ENCODE results near the gene GADL1.

GRCh38 chr3:30695302-30696061 is 199.0 kb downstream of the GADL1 start:
- TF ChIP-seq CTCF (IDR thresholded peaks at IDR 0.05 in 4 of 5, conservative IDR thresholded peaks at IDR 0.05 in 1 of 5) (no peak), POLR2A (IDR thresholded peaks at IDR 0.05) (no peak)

Data from gastrocnemius medialis (tissue), 4 donors.